NK-92 treated with Interleukin-12 subunit alpha and Interleukin-12 subunit beta, amount 100 ng/mL, for 24 hours (cell line): ENCODE data around the gene NAV2.
A peak's percentile ranks its signal among the peaks of the same experiment; 100 is the strongest.
"Not testable (repeated sequence)": the region's sequence is repeated elsewhere in the genome, so short reads cannot be mapped to it uniquely, and the experiment has no call there.

Experiments used
- DNase-seq: peaks from one replicate; lab custom pipeline; 2025; lab: John Stamatoyannopoulos, UW

NAV2 gene

DNA sequence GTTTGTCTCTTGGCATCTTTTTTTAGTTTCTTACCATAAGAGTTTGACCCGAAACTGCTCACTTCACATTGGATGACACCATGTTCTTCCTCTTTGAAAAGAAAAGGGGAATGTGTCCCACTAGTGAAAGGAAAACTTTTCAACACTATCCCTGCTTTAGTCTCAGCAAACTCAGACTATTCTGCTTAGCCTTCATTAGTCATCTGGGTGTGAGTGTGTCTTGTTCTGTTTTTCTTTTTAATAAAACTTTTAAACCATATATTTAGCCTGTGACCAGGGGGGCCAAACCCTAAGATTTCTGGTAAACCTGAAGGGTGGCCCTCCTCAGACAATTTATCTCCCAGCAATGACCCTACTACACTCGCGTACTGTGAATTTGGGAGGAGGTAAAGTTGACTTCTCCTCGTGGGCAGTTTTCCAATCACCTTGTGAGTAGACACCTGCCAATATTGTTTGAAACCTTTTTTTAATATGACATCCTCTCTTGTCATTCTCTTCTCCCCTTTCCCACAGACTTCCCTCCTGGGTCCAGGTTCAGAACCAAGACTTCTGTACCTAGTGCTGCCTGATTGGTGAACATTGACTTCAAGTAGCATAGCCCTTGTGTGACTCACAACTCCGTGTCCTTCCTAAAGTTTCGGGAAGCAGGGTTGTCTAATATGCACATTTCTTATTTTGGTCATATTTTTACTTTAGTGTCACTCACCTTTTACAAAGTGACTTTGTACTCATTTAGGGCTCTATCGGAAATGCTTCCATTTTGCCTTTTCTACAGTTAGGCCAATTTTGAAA is 407.7 kb downstream of the NAV2 start:
- DNase-seq, result no peak

DNA sequence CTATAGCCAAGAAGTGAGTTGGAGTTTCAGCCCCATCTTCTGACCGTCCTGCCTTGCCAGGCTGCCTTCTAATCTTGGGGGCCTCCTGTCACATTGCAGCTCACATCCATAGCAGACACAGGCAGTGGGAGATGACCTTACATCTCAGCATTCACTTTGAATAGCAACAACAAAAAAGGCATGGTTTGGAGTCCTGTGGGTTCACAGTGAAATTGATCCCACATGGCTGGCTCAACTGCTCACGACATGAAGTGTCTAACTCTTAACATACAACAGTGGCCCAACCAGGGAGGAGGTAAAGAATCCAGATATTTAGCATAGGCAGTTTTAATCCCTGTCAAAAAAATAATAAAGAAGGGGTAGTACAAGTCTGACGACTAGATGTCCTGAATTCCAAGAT is 409.5 kb downstream of the NAV2 start:
- DNase-seq, result no peak

GRCh38 chr11:20125927-20126326 is 413.3 kb downstream of the NAV2 start:
- no peak for DNase-seq

DNA sequence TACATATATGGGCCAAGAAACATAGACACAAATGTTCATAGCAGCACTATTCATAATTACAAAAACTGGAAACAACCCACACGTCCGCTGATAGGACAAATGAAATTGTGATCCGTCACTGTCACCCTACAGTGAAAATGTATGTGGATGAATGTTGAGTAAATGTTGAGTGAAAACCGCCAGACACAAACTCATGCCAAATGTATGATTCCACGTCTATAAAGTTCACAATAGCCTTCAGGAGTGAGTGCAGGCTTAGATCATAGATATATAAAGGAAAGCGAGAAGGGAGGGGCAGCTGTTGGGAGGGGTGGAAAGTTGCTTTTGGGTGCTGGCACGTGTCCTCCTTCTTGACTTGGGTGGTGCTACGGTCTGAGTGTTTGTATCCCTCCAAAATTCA is 414.1 kb downstream of the NAV2 start:
- no peak for DNase-seq

GRCh38 chr11:20127671-20128527 is 415.3 kb downstream of the NAV2 start:
- DNase-seq, result peak; percentile 34

DNA sequence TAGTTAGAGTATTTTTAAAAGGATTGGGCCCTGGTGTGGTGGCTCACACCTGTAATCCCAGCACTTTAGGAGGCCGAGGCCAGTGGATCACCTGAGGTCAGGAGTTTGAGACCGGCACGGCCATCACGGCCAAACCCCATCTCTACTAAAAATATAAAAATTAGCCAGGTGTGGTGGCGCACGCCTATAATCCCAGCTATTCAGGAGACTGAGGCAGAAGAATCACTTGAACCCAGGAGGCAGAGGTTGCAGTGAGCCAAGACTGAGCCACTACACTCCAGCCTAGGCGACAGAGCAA is 415.8 kb downstream of the NAV2 start:
- not testable (repeated sequence) for DNase-seq

- no peak for DNase-seq
Measured at GRCh38 chr11:20129665-20130064, 417.0 kb downstream of the NAV2 start.

DNA sequence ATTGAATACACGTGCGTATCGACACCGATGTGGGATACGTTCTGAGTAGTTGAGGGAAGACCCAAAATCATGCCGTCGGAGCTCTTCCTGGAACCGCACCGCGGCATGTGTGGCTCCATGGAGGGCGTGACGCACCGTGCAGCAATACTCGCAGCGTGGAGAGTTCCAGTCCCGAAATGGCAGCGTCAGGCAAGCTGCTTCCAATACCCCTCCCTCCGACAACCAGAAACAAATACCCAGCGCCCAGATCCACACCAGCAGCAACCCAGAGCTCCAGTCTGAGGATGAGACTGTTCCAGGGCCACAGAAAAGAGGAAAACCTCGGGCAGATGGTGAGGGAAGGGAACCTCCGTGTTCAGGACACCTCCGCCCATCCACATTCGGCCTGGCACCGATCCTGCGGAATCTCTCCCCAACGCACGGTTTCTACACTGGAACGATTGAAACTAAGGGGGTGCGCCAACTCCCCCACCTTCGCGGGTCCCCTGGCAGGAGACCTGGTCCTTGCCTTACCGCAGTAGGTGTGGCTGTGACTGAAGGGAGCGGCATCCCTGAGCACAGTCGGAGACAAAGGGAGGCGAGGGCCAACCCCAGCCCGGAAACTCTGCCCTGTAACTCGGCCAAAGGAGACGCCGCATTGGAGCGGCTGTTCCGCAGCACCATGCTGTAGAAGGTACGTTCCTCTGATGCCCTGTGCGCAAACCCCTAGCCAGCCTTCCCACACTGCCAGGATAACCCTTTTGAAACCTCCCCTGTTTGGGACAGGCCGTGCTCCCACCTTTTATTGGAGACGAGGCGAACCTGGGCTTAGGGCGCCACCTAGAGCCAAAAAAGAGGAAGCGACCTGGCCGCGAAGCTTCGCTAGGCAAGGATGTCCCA is 419.4 kb downstream of the NAV2 start:
- peak; percentile 12 for DNase-seq

- no peak for DNase-seq
Measured at GRCh38 chr11:20132667-20133039, 420.0 kb downstream of the NAV2 start.

DNA sequence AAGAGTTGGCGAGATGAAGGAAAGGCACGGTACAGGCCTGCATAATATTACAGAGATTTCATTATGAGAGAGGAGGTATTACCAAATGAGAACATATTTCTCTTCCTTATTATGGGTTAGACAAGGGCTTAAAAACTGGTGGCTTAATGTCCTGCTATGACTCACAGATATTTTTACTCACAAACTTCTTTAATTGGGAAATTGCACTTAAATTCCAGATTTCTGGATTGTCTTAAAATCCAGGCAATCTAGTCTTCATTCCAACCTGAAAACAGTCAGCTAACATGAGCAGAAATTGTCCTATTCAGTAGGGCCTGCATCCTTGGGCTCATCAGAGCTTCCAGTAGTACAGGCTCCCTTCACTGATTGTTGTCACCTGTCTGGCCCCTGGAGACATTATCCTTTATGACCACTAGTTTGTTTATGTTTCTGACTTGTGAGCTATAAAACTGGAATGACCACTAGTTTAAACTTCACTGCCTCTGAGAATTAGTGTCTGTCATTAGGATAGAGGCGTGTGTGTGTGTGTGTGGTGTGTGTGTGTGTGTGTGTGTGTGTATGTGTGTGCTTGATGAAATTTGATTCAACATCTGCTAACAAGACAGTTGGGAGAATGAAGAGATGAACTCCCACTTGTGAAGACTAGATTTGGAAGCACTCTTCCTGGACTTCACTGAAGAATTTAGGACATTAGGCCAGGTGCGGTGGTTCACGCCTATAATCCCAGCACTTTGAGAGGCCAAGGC is 422.5 kb downstream of the NAV2 start:
- no peak for DNase-seq

DNA sequence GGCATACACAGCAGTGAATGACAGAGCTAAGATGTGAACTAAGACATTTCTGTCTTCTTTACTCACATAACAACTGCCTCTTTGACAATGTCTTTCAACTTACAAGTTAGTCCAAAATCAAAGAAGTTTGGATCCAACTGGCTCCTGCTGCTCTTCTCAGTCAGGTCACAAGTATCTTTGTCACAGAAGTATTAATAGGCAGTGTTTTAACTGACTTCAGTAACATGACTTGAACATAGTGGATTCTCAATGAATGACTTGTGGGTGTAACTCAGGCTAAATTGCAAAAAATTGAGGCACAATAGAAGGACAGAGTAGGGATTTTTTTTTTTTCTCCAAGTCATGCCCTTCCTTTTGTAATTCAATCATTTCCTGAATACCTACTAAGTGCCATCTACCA is 425.0 kb downstream of the NAV2 start:
- DNase-seq, result no peak

DNA sequence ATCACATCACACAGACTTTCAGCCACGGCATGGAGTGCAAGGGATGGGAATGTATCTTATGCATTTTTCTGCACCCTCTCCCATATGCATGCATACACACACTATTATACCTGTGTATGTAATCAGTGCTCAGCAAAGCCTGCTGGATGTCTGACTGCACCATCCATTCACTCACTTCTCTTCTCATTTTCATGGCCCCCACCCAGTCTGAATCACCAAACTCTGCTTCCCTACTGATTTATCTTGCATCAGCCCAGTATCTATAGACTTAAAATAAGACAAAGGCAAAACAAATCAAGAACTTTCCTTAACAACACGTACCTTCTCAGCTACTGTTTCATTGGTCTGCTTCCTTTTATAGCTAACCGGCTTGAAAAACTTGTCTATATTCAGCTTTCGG is 426.1 kb downstream of the NAV2 start:
- no peak for DNase-seq

GRCh38 chr11:20154381-20154780 is 441.7 kb downstream of the NAV2 start:
- no peak for DNase-seq

DNA sequence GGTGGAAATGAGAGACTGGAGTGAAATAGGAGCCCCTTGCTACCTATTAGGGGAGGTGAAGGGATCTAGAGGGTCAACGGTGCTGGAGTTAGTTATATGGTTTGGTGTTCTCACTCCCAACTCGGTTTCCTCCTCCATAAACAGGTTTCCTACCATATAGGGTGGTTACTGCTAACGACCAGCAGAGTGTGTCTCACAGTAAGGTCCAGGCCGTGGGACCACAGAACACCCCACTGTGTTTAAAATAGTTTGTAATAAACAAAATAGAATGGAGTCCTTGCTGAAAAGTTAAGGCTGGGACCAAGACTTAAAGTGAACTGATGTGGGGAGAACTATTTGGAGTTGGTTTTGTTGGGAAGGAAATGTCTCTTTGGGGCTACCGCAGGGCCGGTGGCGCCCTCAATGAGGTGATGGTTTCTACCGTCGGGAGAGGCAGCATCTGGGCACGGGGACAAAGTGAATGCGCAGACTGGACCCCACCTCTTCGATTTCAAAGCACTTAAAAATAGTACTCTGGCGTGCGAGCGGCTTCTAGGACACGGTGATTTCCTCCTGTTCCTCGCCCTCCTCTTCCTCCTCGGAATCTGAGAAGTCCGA is 443.1 kb downstream of the NAV2 start:
- DNase-seq, result no peak

DNA sequence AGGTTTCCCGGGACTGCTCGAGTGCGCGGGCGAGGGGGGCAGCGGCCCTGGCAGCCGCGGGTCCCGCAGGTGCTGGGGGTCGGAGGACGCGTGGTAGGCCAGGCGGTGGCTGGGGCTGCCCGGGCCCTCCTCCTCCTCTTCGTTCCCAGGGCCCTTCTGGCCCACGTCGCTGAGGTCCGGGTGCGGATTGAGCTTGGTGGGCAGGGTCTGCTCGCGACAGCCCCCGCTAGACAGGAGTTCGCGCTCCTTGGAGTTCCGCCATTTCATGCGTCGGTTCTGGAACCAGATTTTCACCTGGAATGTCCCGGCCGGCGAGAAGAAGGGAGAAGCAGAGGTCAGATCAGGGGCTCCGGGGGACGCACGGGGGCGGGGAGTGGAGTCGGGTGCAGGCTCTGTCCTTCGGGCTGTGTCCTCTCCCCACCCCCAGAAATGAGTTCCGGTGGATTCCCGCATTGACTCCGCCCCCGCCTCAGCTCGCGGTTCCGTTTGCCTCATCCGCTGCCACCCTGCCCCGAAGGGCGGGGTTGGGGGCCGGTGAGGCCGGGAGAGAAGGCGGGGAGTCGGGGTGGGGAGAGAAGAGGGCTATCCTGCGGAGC is 443.7 kb downstream of the NAV2 start:
- DNase-seq, result no peak

GRCh38 chr11:20156876-20157613 is 444.4 kb downstream of the NAV2 start:
- DNase-seq, result no peak

- no peak for DNase-seq
Measured at GRCh38 chr11:20157728-20158127, 445.1 kb downstream of the NAV2 start.

GRCh38 chr11:20158597-20159257 is 446.1 kb downstream of the NAV2 start:
- no peak for DNase-seq

DNA sequence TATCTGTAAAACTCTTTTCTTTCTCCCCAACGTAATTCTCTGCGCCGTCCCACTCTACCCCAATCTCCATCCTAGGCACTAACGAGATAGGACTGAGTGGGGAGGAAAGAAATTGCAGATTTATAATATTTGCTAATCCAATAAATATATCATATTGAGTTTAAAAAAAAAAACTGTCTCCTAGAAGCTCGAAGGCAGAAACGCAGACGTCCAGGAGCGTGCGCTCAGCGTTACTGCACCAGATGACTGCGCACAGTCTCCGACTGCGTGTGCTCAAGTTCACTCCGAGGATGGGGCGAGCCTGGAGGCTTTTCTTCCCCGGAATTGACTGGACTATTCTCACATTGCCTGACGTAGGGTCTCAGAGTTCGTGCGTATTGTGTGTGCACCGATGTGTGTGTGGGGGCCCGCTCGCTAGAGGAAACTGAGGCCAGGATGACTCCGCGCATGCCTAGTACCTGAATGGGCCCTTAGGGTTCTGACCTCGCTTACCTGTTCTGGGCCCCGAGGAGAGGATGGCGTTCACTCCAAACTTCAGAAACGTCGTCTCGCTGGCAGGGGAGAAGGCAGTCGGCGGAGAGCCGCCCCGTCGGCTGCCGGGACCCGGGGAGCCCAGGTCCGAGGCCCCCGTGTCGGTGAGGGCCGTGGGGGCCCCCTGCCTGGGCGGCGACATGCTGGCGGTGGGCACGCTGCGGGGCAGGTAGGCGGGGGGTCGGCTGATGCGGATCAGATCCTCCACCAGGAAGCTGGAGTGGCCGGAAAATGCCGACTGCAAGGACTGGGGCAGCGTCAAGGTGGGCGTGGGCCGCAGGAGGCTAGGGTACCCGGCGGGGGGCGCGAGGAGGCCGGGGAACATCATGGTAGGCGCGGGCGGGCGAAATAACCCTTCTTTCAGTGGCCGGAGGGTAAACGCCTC is 447.1 kb downstream of the NAV2 start:
- DNase-seq, result no peak
